PFSK-1 (cell line): ENCODE measurements around the gene TRAPPC2B.

Source experiments
- FOXP2 ChIP-seq: optimal IDR thresholded peaks from 2 replicates; pipeline ENCODE3; 2011; ENCODE audit warnings: borderline replicate concordance, control low read depth, inconsistent platforms; ENCODE audit not compliant: insufficient read depth; ENCODE audit errors: extremely low read length, extremely low read depth
- POLR2AphosphoS5 ChIP-seq: IDR thresholded peaks from 2 replicates; pipeline ENCODE4 v1.6.1; 2012; ENCODE audit warnings: low read depth, mild to moderate bottlenecking, control low read depth, low read length, moderate library complexity
- SIN3A ChIP-seq: IDR thresholded peaks from 2 replicates; pipeline ENCODE4 v1.6.1; 2012; ENCODE audit warnings: mild to moderate bottlenecking, low read length, moderate library complexity, borderline replicate concordance; ENCODE audit not compliant: insufficient read depth
- TAF1 ChIP-seq: IDR thresholded peaks from 2 replicates; pipeline ENCODE4 v1.6.1; 2012; ENCODE audit warnings: low read length, control low read depth, borderline replicate concordance; ENCODE audit not compliant: insufficient read depth
- TF ChIP-seq, protein P1 (sequence below), 2 experiments: IDR thresholded peaks; 2 replicates each; pipeline versions ENCODE4 v1.6.1 to v1.8.0; 2011 to 2012; ENCODE audit warnings: low read depth in 2 of 2, low read length in 2 of 2, control low read depth in 1 of 2, inconsistent platforms in 1 of 2, mild to moderate bottlenecking in 1 of 2, moderate library complexity in 1 of 2; ENCODE audit not compliant: insufficient read depth in 1 of 2

TRAPPC2B gene

DNA sequence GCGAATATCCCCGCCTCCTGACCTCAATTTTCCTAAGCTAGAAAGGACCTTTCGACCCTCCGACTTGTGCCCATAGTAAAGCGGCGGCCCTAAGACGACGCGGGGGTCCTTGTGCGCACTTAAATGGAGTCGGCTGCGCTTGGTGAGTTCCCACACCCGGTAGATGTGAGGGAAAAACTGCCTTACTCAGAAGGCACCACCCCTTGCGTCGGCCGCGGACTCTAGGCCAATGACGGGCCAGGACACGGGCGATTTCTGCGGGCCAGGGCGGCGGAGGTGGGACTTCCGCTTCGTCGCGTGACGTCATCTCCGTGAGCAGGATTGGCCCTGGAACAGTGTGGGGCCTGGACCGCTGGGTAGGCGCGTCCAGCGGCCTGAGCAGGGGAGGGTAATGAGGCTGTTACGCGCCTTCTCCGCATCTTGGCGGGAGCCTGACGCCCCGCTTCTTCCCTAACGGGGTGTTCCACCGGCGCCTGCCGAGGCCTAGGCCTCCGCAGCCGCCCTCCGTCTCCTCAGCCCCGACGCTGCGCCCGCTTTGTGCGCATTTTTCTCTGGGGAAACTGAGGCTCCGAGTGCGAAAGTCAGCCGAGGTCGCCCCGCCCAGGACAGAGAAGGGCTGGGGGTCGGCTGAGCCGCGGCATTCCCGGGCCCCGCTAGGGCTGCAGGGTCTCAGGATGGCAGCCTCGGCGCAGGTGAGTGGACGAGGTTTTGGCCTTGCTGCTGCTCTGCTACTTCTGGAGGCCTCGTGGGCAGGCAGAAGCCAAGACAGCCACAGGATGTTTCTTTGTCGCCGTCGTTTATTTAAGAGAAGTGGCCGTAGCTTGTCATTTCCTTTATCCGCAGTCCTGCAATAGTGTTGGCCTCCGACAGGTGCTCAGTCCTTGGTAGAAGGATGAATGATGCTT, 42.9 kb upstream of the TRAPPC2B start, which contains the start of gene ZNF543:
TSS of gene ZNF543 (plus strand) at position 293 of the 905 bp plus-strand sequence. CDS start at position 675, 382 bp downstream.
- TF ChIP-seq FOXP2 (peak; percentile 75), SIN3A (no peak; the same call in 1 of the 2 replicates), TAF1 (peak; percentile 69; the same call in 1 of the 2 replicates), POLR2AphosphoS5 (peak; percentile 91)
- TF ChIP-seq, protein P1, sequence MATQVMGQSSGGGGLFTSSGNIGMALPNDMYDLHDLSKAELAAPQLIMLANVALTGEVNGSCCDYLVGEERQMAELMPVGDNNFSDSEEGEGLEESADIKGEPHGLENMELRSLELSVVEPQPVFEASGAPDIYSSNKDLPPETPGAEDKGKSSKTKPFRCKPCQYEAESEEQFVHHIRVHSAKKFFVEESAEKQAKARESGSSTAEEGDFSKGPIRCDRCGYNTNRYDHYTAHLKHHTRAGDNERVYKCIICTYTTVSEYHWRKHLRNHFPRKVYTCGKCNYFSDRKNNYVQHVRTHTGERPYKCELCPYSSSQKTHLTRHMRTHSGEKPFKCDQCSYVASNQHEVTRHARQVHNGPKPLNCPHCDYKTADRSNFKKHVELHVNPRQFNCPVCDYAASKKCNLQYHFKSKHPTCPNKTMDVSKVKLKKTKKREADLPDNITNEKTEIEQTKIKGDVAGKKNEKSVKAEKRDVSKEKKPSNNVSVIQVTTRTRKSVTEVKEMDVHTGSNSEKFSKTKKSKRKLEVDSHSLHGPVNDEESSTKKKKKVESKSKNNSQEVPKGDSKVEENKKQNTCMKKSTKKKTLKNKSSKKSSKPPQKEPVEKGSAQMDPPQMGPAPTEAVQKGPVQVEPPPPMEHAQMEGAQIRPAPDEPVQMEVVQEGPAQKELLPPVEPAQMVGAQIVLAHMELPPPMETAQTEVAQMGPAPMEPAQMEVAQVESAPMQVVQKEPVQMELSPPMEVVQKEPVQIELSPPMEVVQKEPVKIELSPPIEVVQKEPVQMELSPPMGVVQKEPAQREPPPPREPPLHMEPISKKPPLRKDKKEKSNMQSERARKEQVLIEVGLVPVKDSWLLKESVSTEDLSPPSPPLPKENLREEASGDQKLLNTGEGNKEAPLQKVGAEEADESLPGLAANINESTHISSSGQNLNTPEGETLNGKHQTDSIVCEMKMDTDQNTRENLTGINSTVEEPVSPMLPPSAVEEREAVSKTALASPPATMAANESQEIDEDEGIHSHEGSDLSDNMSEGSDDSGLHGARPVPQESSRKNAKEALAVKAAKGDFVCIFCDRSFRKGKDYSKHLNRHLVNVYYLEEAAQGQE (IDR thresholded peaks at IDR 0.05; ENCODE audit: insufficient read depth in 1 of 2, low read depth in 2 of 2, low read length in 2 of 2) = no peak

- TF ChIP-seq SIN3A (no peak), FOXP2 (no peak), TAF1 (no peak), POLR2AphosphoS5 (no peak)
- TF ChIP-seq, protein P1 (IDR thresholded peaks at IDR 0.05; ENCODE audit: insufficient read depth in 1 of 2, low read depth in 2 of 2, low read length in 2 of 2) = no peak
Measured at GRCh38 chr19:57321116-57321515, 42.2 kb upstream of the TRAPPC2B start.

GRCh38 chr19:57321751-57322150, 41.6 kb upstream of the TRAPPC2B start:
- TF ChIP-seq FOXP2 = no peak
- TF ChIP-seq, protein P1 (IDR thresholded peaks at IDR 0.05; ENCODE audit: insufficient read depth in 1 of 2, low read depth in 2 of 2, low read length in 2 of 2) = no peak
- TF ChIP-seq POLR2AphosphoS5 = no peak

DNA sequence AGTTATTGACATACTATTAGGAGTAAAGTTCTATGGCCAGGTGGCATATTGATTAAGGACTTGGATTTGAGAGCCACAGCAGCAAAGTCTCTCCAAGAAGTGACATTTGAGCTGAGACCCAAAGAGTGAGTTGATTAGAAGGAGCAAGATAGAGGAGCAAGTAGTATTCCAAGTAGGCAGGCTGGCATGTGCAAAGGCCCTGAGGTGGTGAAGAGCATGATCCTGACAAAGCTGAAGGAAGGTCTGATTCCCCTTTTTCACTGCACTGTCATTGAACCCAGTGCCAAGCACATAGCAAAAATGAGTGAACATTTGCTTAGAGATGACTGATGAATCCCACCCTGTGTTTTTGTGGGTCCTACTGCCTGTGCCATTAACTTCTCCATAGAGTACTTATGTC, 38.4 kb upstream of the TRAPPC2B start:
- TF ChIP-seq SIN3A = no peak
- TF ChIP-seq, protein P1 (IDR thresholded peaks at IDR 0.05; ENCODE audit: insufficient read depth in 1 of 2, low read depth in 2 of 2, low read length in 2 of 2) = no peak
- no peak for TF ChIP-seq POLR2AphosphoS5
- no peak for TF ChIP-seq TAF1
- no peak for TF ChIP-seq FOXP2
